A549 (cell line): ENCODE data around the gene SLC25A46.

Experiments used
- CHD2 ChIP-seq: fragments of 150-350 bp; IDR thresholded peaks from 2 replicates; pipeline ENCODE4 v1.6.1; 2014; ENCODE audit warnings: low read length; ENCODE audit not compliant: partially characterized antibody
- CHD4 ChIP-seq: fragments of 200-600 bp; sonication (generic); IDR thresholded peaks from 2 replicates; pipeline ENCODE4 v1.6.1; 2016; ENCODE audit warnings: antibody characterized with exemption, mild to moderate bottlenecking, borderline replicate concordance
- ESRRA ChIP-seq: fragments of 150-350 bp; IDR thresholded peaks from 2 replicates; pipeline ENCODE4 v1.6.1; 2014; ENCODE audit warnings: mild to moderate bottlenecking, low read length, borderline replicate concordance
- HDAC2 ChIP-seq: fragments of 200-600 bp; sonication (generic); IDR thresholded peaks from 2 replicates; pipeline ENCODE4 v1.6.1; 2016
- POLR2A ChIP-seq: IDR thresholded peaks from 2 replicates; pipeline ENCODE4 v1.6.1; 2012; ENCODE audit warnings: mild to moderate bottlenecking, low read length
- SREBF2 ChIP-seq: fragments of 450-650 bp; IDR thresholded peaks from 2 replicates; pipeline ENCODE4 v1.6.1; 2014; ENCODE audit warnings: mild to moderate bottlenecking, moderate library complexity
- TF ChIP-seq, protein P1 (sequence below): fragments of >200 bp; sonication (Bioruptor Twin); formaldehyde crosslinking; IDR thresholded peaks from 3 replicates; pipeline ENCODE4 v1.5.1; 2016
- TF ChIP-seq, protein P2 (sequence below): fragments of 250-450 bp; sonication (Bioruptor Pico); IDR thresholded peaks from 2 replicates; pipeline ENCODE4 v1.5.0; 2021; ENCODE audit warnings: mild to moderate bottlenecking, moderate library complexity, borderline replicate concordance
- TF ChIP-seq, protein P3 (sequence below): fragments of 200-600 bp; sonication (generic); IDR thresholded peaks from 2 replicates; pipeline ENCODE4 v1.6.1; 2016; ENCODE audit warnings: antibody characterized with exemption, mild to moderate bottlenecking, moderate library complexity

DNA sequence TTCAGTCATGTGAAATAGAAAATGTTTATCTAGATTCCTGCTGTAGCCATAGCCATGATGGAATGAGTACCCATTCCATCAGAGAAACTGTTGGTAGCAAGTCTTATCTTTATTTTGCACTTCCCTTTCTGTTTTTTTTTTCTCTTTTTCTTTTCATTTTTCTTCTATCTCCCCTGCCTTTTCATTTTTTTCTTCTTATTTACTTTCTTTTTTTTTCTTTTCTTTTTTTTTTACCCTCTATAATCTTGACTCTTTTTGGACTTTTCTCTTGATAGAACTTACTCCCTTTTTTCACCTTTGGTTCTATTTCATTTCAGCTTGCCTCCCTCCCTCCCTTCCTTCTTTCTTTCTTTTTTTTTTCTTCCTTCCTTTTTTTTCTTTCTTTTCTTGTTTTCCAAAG, 15.4 kb downstream of the SLC25A46 start:
- no peak for TF ChIP-seq HDAC2
- TF ChIP-seq, protein P1, sequence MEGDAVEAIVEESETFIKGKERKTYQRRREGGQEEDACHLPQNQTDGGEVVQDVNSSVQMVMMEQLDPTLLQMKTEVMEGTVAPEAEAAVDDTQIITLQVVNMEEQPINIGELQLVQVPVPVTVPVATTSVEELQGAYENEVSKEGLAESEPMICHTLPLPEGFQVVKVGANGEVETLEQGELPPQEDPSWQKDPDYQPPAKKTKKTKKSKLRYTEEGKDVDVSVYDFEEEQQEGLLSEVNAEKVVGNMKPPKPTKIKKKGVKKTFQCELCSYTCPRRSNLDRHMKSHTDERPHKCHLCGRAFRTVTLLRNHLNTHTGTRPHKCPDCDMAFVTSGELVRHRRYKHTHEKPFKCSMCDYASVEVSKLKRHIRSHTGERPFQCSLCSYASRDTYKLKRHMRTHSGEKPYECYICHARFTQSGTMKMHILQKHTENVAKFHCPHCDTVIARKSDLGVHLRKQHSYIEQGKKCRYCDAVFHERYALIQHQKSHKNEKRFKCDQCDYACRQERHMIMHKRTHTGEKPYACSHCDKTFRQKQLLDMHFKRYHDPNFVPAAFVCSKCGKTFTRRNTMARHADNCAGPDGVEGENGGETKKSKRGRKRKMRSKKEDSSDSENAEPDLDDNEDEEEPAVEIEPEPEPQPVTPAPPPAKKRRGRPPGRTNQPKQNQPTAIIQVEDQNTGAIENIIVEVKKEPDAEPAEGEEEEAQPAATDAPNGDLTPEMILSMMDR = no peak
- TF ChIP-seq ESRRA = no peak
- TF ChIP-seq POLR2A = no peak
- no peak for TF ChIP-seq SREBF2
- TF ChIP-seq, protein P2, sequence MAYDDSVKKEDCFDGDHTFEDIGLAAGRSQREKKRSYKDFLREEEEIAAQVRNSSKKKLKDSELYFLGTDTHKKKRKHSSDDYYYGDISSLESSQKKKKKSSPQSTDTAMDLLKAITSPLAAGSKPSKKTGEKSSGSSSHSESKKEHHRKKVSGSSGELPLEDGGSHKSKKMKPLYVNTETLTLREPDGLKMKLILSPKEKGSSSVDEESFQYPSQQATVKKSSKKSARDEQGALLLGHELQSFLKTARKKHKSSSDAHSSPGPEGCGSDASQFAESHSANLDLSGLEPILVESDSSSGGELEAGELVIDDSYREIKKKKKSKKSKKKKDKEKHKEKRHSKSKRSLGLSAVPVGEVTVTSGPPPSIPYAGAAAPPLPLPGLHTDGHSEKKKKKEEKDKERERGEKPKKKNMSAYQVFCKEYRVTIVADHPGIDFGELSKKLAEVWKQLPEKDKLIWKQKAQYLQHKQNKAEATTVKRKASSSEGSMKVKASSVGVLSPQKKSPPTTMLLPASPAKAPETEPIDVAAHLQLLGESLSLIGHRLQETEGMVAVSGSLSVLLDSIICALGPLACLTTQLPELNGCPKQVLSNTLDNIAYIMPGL (CRISPR knock-in tag) = no peak
- TF ChIP-seq, protein P3, sequence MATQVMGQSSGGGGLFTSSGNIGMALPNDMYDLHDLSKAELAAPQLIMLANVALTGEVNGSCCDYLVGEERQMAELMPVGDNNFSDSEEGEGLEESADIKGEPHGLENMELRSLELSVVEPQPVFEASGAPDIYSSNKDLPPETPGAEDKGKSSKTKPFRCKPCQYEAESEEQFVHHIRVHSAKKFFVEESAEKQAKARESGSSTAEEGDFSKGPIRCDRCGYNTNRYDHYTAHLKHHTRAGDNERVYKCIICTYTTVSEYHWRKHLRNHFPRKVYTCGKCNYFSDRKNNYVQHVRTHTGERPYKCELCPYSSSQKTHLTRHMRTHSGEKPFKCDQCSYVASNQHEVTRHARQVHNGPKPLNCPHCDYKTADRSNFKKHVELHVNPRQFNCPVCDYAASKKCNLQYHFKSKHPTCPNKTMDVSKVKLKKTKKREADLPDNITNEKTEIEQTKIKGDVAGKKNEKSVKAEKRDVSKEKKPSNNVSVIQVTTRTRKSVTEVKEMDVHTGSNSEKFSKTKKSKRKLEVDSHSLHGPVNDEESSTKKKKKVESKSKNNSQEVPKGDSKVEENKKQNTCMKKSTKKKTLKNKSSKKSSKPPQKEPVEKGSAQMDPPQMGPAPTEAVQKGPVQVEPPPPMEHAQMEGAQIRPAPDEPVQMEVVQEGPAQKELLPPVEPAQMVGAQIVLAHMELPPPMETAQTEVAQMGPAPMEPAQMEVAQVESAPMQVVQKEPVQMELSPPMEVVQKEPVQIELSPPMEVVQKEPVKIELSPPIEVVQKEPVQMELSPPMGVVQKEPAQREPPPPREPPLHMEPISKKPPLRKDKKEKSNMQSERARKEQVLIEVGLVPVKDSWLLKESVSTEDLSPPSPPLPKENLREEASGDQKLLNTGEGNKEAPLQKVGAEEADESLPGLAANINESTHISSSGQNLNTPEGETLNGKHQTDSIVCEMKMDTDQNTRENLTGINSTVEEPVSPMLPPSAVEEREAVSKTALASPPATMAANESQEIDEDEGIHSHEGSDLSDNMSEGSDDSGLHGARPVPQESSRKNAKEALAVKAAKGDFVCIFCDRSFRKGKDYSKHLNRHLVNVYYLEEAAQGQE = no peak
- no peak for TF ChIP-seq CHD2
- no peak for TF ChIP-seq CHD4
